Cardiac muscle cell (in vitro differentiated cells and primary cell): ENCODE data around the gene LKAAEAR1. TPM values are rescaled to one million over a fixed set of nuclear protein-coding genes. Genes with fewer than 3 reads are reported as not detected.

Experiments
- DNase-seq, 2 donors: peaks; one replicate each; pipeline versions ENCODE4 v3.0.0 to v3.0.0-alpha.2; 2010 to 2017; ENCODE audit warnings: low read depth in 1 of 2, low spot score in 1 of 2
- H3K27ac ChIP-seq: fragments of 200-600 bp; sonication (generic); 2 replicates; pipeline ENCODE4 v1.5.1; 2016
- H3K27me3 ChIP-seq: fragments of 200-600 bp; sonication (generic); 2 replicates; pipeline ENCODE4 v1.6.0; 2016; ENCODE audit warnings: control low read depth
- H3K36me3 ChIP-seq: fragments of 200-600 bp; sonication (generic); 2 replicates; pipeline ENCODE4 v1.5.1; 2016; ENCODE audit warnings: control low read depth
- H3K4me1 ChIP-seq: fragments of 200-600 bp; sonication (generic); 2 replicates; pipeline ENCODE4 v1.8.1; 2017; ENCODE audit warnings: low read depth, mild to moderate bottlenecking, mixed run types
- H3K4me3 ChIP-seq: fragments of 200-600 bp; sonication (generic); 2 replicates; pipeline ENCODE4 v1.5.1; 2016; ENCODE audit warnings: mild to moderate bottlenecking
- H3K9me3 ChIP-seq: fragments of 200-600 bp; sonication (generic); 2 replicates; pipeline ENCODE4 v1.5.1; 2017; ENCODE audit warnings: low read depth, mild to moderate bottlenecking, control low read depth
- CTCF ChIP-seq: IDR thresholded peaks from 2 replicates; pipeline ENCODE4 v1.5.1; 2012; ENCODE audit warnings: low read depth, mild to moderate bottlenecking, low read length
- polyA plus RNA-seq: library from polyadenylated mRNA; unstranded; fragments of >200 nt; fragmentation: Nextera tagmentation; extraction: Ambion mirVana; gene quantifications from 2 replicates; pipeline ENCODE4 v1.2.1, GENCODE V29; 2016
- total RNA-seq: library from RNA; depleted of rRNA; stranded (reverse); fragments of >200 nt; gene quantifications from 2 replicates; pipeline ENCODE4 v1.2.3, GENCODE V29; 2016

Gene LKAAEAR1
- total and polyA plus RNA-seq, 2 experiments from 2014 or later = 0.21 to 2.2 TPM

- peaks cover 6% of the 10 kb centered on the region for H3K36me3 ChIP-seq
Observed at GRCh38 chr20:64074963-64075362, 9.2 kb downstream of the LKAAEAR1 start.

GRCh38 chr20:64074184-64074789 is 9.9 kb downstream of the LKAAEAR1 start:
- no peak for TF ChIP-seq CTCF
- Histone ChIP-seq H3K4me1 (peaks cover 4% of the 10 kb centered on the region), H3K36me3 (peaks cover 6% of the 10 kb centered on the region), H3K4me3 (no peak overlapping the region), H3K27me3 (no peaks in the 10 kb centered on the region), H3K27ac (no peak overlapping the region), H3K9me3 (no peaks in the 10 kb centered on the region)
- no peak for DNase-seq

More at GRCh38 chr20:64074963-64075362, 9.2 kb downstream of the LKAAEAR1 start:
- H3K9me3 ChIP-seq = no peaks in the 10 kb centered on the region
- no peak for TF ChIP-seq CTCF
- H3K27me3 ChIP-seq = no peaks in the 10 kb centered on the region
- DNase-seq = no peak
- peaks cover 5% of the 10 kb centered on the region for H3K4me1 ChIP-seq
- no peak overlapping the region for H3K27ac ChIP-seq
- H3K4me3 ChIP-seq = no peak overlapping the region

GRCh38 chr20:64073476-64074183 is 10.6 kb downstream of the LKAAEAR1 start:
- TF ChIP-seq CTCF = no peak
- Histone ChIP-seq H3K4me3 (no peak overlapping the region), H3K27me3 (no peaks in the 10 kb centered on the region), H3K36me3 (peaks cover 6% of the 10 kb centered on the region), H3K9me3 (no peaks in the 10 kb centered on the region), H3K27ac (no peak overlapping the region), H3K4me1 (no peaks in the 10 kb centered on the region)
- DNase-seq = no peak

GRCh38 chr20:64072498-64073063 is 11.6 kb downstream of the LKAAEAR1 start:
- TF ChIP-seq CTCF = no peak
- H3K36me3 ChIP-seq = peaks cover 6% of the 10 kb centered on the region
- H3K27ac ChIP-seq = no peak overlapping the region
- H3K4me3 ChIP-seq = no peak overlapping the region
- DNase-seq = no peak
- no peaks in the 10 kb centered on the region for H3K27me3 ChIP-seq
- no peaks in the 10 kb centered on the region for H3K4me1 ChIP-seq
- H3K9me3 ChIP-seq = no peaks in the 10 kb centered on the region

GRCh38 chr20:64071341-64072332 is 12.6 kb downstream of the LKAAEAR1 start:
- Histone ChIP-seq H3K9me3 (no peaks in the 10 kb centered on the region), H3K4me1 (no peaks in the 10 kb centered on the region), H3K27me3 (no peaks in the 10 kb centered on the region), H3K36me3 (peaks cover 6% of the 10 kb centered on the region), H3K27ac (no peak overlapping the region), H3K4me3 (no peak overlapping the region)
- no peak for DNase-seq
- no peak for TF ChIP-seq CTCF
